NT2/D1 (cell line): ENCODE results near the gene GAA.
"Not testable (repeated sequence)": the region's sequence is repeated elsewhere in the genome, so short reads cannot be mapped to it uniquely, and the experiment has no call there.

Experiments used
- DNase-seq: peaks from one replicate; pipeline ENCODE4 v3.0.0-alpha.2; 2011; ENCODE audit warnings: low read depth, low spot score
- H3K27me3 ChIP-seq: 2 replicates; pipeline ENCODE4 v1.6.0; 2011; ENCODE audit warnings: mild to moderate bottlenecking; ENCODE audit not compliant: insufficient read length, insufficient read depth
- H3K36me3 ChIP-seq: 2 replicates; pipeline ENCODE4 v1.6.1; 2011; ENCODE audit warnings: mild to moderate bottlenecking, low read length, mixed read lengths; ENCODE audit not compliant: insufficient read depth, insufficient read length
- H3K4me1 ChIP-seq: 2 replicates; pipeline ENCODE4 v1.5.1; 2011; ENCODE audit not compliant: insufficient read depth, insufficient read length
- H3K4me3 ChIP-seq: 2 replicates; pipeline ENCODE4 v1.5.1; 2011; ENCODE audit warnings: low read depth; ENCODE audit not compliant: insufficient read length
- H3K9ac ChIP-seq: 2 replicates; pipeline ENCODE4 v1.6.0; 2011; ENCODE audit warnings: low read depth; ENCODE audit not compliant: insufficient read length
- H3K9me3 ChIP-seq: 2 replicates; pipeline ENCODE4 v1.5.1; 2011; ENCODE audit warnings: mild to moderate bottlenecking, low read length; ENCODE audit not compliant: insufficient read depth
- SUZ12 ChIP-seq: IDR thresholded peaks from 2 replicates; pipeline ENCODE4 v1.6.1; 2011; ENCODE audit not compliant: insufficient read length, insufficient read depth; ENCODE audit errors: extremely low read depth
- YY1 ChIP-seq: IDR thresholded peaks from 2 replicates; pipeline ENCODE4 v1.6.1; 2011; ENCODE audit not compliant: insufficient read length, insufficient read depth
- ZNF274 ChIP-seq: IDR thresholded peaks from 2 replicates; pipeline ENCODE4 v1.6.1; 2011; ENCODE audit warnings: mild to moderate bottlenecking, low read depth, low read length

The GAA gene

DNA sequence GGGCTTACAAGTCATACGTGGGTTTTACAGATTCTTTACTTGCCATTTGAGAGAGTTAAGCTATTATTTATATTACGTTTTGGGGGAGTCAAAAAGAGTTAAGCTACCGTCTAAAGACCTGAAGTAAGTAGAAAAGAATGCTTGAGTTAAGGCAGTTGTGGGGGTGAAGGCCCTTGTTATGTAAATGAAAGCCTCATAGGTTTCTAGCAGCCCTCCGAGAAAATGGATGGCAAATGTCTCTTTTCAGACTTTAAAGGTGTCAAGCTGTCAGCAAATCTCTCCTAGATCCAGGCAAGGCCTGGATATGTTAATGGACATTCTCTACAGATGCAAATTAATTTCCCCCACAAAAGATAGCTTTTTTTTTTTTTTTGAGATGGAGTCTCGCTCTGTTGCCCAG is 52.8 kb downstream of the GAA start:
- no peak overlapping the region for H3K4me3 ChIP-seq

DNA sequence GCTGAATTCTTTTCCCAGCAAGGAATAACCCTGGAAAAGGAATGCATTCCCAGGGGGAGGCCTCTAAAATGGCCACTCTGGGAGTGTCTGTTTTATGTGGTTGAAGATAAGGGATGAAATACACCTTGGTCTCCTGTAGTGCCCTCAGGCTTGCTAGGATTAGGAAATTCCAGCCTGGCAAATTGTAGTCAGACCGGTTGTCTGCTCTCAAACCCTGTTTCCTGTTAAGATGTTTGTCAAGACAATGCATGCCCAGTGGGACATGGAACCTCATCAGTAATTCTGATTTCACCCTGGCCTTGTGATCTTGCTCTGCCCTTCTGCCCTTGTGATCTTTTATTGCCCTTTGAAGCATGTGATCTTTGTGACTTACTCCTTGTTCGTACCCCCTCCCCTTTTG is 54.2 kb downstream of the GAA start:
- H3K27me3 ChIP-seq, H3K9ac ChIP-seq, H3K4me3 ChIP-seq, DNase-seq, H3K36me3 ChIP-seq: not testable (repeated sequence)
- peaks cover 24% of the 10 kb centered on the region for H3K4me1 ChIP-seq
- H3K9me3 ChIP-seq, result peaks cover 57% of the 10 kb centered on the region

More for the DNA sequence above, 52.8 kb downstream of the GAA start:
- H3K9ac ChIP-seq, result no peak overlapping the region
- peaks cover 16% of the 10 kb centered on the region for H3K4me1 ChIP-seq
- TF ChIP-seq SUZ12 (no peak), YY1 (no peak), ZNF274 (no peak)
- H3K9me3 ChIP-seq, result peaks cover 57% of the 10 kb centered on the region
- peak; percentile 86 for DNase-seq
- H3K27me3 ChIP-seq, result no peaks in the 10 kb centered on the region
- H3K36me3 ChIP-seq, result peaks cover 12% of the 10 kb centered on the region

DNA sequence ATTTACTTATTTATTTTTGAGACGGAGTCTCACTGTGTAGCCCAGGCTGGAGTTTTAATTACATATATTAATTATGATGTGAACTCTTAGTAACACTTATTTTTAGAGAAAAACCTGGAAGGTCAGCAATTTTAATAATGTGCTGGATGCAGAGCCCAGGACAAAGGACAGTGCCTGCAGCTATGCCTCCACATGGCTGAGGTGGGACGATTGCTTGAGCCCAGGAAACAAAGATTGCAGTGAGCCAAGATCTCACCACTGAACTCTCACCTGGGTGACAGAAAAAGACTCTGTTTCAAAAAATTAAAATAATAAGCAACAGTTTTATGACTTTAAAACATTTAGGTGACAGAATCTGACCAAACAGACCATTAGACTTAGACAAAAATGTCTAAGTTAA is 57.5 kb downstream of the GAA start:
- TF ChIP-seq ZNF274 (no peak), YY1 (no peak), SUZ12 (no peak)
- no peak for DNase-seq
- H3K4me1 ChIP-seq, result peaks cover 8% of the 10 kb centered on the region
- H3K36me3 ChIP-seq, result no peaks in the 10 kb centered on the region
- H3K27me3 ChIP-seq, result no peaks in the 10 kb centered on the region
- H3K4me3 ChIP-seq, result no peak overlapping the region
- no peak overlapping the region for H3K9ac ChIP-seq
- peaks cover 39% of the 10 kb centered on the region for H3K9me3 ChIP-seq

DNA sequence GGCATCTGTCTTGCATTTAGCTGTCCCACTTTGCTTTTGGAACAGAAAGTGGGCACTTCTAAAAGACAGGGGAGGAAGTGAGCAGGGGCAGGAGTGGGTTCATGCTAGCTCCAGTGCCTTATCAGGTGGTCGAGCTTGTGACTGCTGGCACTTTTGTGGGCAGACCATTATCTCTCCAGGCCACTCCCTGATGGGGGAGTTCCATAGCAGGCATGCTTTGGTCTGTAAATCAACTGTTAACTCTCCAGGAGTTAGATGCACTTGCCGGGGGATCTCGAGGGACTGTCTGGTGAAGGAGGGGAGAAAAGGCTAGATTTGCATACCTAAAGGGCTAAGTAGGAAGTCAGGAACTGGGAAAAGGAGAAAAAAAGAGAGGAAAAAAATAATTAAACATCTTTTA is 59.2 kb downstream of the GAA start:
- no peak for DNase-seq
- no peaks in the 10 kb centered on the region for H3K27me3 ChIP-seq
- H3K9me3 ChIP-seq, result peaks cover 28% of the 10 kb centered on the region
- peak overlapping the region; percentile 64 for H3K9ac ChIP-seq
- peaks cover 8% of the 10 kb centered on the region for H3K4me1 ChIP-seq
- no peaks in the 10 kb centered on the region for H3K36me3 ChIP-seq
- no peak overlapping the region for H3K4me3 ChIP-seq
- TF ChIP-seq ZNF274 (no peak), YY1 (no peak), SUZ12 (no peak)

DNA sequence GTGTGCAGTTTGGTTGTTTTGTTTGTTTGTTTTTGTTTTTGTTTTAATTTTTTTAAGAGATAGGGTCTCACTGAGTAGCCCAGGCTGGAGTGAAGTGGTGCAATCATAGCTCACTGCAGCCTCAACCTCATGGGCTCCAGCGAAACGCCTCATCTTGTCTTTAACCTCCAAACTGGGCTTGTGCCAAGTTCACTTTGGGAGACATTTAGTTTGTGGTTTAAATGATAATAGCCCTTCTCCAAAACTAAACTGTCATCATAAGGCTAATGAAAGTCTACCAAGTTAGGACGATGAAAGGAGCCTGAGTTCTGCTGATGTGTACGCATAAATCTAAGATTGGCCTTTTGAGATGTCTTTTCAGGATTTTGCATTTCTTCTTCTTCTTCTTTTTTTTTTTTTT is 62.0 kb downstream of the GAA start:
- Histone ChIP-seq H3K4me1 (peaks cover 9% of the 10 kb centered on the region), H3K4me3 (no peak overlapping the region), H3K9me3 (no peaks in the 10 kb centered on the region), H3K36me3 (no peaks in the 10 kb centered on the region), H3K27me3 (no peaks in the 10 kb centered on the region), H3K9ac (no peak overlapping the region)
- DNase-seq, result no peak
- TF ChIP-seq ZNF274, result no peak
- TF ChIP-seq YY1, result no peak
- TF ChIP-seq SUZ12, result no peak

DNA sequence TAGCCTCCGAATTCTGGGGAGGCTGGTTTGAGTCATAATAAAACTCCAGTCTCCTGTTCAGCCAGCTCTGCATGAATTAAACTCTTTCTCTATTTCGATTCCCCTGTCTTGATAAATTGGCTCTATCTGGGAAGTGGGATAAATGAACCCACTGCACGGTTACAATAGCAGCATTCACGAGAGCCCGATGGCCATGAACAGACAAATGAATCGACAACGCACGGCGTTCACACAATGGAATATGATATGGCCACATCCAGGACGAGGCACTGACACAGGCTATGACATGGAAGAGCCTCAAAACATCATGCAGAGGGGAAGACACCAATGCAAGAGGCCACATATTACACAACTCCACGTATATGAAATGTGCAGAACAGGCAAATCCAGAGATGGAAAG is 62.8 kb downstream of the GAA start:
- TF ChIP-seq YY1, result no peak
- TF ChIP-seq SUZ12, result no peak
- H3K4me1 ChIP-seq, result peaks cover 12% of the 10 kb centered on the region
- no peak overlapping the region for H3K9ac ChIP-seq
- H3K4me3 ChIP-seq, result no peak overlapping the region
- no peaks in the 10 kb centered on the region for H3K36me3 ChIP-seq
- no peaks in the 10 kb centered on the region for H3K9me3 ChIP-seq
- no peaks in the 10 kb centered on the region for H3K27me3 ChIP-seq
- DNase-seq, result no peak

DNA sequence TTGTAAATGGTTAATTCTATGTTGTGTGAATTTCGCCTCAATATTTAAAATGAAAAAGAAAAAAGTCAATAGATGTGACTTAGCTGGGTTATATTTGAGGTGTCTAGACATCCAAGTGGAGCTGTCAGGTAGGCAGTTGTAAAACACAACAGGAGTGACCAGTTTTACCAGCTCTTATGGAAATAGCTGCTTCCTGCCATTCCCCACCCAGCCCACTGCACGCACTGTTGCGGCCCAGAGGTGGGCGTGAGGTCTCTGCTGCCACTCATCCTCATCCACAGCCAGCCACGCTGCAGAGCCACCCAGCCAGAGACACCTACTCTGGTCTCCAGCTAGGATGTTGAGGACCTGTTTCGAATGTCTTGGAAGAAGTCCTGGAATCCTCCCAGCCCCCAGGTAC is 65.1 kb downstream of the GAA start:
- Histone ChIP-seq H3K4me1 (peaks cover 3% of the 10 kb centered on the region), H3K27me3 (no peaks in the 10 kb centered on the region), H3K9ac (no peak overlapping the region), H3K4me3 (no peak overlapping the region), H3K36me3 (no peaks in the 10 kb centered on the region), H3K9me3 (no peaks in the 10 kb centered on the region)
- TF ChIP-seq YY1 (no peak), SUZ12 (no peak), ZNF274 (no peak)
- DNase-seq, result no peak

DNA sequence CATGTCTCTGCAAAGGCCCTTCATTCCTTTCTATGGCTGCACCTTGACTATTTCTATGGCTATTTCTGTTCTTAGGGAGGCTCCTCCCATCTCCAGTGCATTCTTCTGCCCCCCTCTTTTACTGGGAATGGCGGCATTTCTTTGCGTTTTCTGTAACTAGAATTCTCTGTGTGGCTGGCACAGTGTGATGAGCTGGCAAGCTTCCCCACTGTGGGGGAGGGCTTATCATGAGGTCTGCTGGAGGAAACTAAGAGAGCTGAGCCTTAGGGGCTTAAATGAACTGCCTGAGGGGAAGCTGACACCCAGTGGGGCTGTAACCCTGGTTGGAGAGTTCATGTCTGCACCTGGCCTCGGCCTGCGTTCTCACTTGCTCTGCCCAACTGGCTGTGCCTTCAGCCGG is 67.0 kb downstream of the GAA start:
- TF ChIP-seq SUZ12 (no peak), YY1 (no peak), ZNF274 (no peak)

More for the DNA sequence above, 67.0 kb downstream of the GAA start:
- Histone ChIP-seq H3K9ac (no peak overlapping the region), H3K9me3 (no peaks in the 10 kb centered on the region), H3K4me1 (peaks cover 3% of the 10 kb centered on the region), H3K4me3 (no peak overlapping the region), H3K27me3 (no peaks in the 10 kb centered on the region), H3K36me3 (no peaks in the 10 kb centered on the region)
- DNase-seq, result no peak
